ENCODE data around the gene DEAF1. TPM values are rescaled to one million over a fixed set of nuclear protein-coding genes. Genes with fewer than 3 reads are reported as not detected.

The DEAF1 gene
- total and polyA plus RNA-seq, 2 donors (not counting 1 experiment from before 2014, with no cell fraction given) = 9.7 to 38.3 TPM

DNA sequence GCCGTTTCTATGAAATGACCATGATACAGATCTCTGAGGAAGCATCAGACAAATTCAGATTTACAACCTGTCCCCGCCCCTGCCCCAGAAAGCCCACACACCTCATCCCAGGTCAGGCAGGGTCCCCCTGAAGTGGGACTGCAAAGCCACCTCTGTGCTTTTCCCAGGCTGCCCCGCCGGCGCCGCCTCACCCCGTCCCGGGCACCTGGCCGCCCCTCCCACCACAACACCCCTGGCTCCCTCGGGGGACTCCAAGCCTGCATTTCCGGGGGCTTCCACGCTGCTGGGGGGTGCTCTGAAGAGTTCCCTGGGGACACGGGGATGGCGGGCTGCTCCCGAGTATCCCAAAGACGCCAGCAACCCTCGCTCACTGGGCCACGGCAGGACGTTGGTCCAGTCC is 34.7 kb downstream of the DEAF1 start:
- no peak overlapping the region for H3K9ac ChIP-seq (ENCODE audit: insufficient read depth, low read length)
- peaks cover 6% of the 10 kb centered on the region for H3K36me3 ChIP-seq (ENCODE audit: control insufficient read depth, insufficient read depth, low read length)
- peaks cover 3% of the 10 kb centered on the region for H3K79me2 ChIP-seq (ENCODE audit: control insufficient read depth, insufficient read depth, low read length)
- H3K4me2 ChIP-seq (ENCODE audit: extremely low read depth, insufficient read depth, low read length) = no peak overlapping the region
- H4K20me1 ChIP-seq (ENCODE audit: control insufficient read depth, extremely low read depth, insufficient read depth, low read length) = no peaks in the 10 kb centered on the region
- DNase-seq (ENCODE audit: low read depth in 2 of 2) = no peak
- H2AFZ ChIP-seq (ENCODE audit: low read length) = no peak overlapping the region
- TF ChIP-seq, protein P1, sequence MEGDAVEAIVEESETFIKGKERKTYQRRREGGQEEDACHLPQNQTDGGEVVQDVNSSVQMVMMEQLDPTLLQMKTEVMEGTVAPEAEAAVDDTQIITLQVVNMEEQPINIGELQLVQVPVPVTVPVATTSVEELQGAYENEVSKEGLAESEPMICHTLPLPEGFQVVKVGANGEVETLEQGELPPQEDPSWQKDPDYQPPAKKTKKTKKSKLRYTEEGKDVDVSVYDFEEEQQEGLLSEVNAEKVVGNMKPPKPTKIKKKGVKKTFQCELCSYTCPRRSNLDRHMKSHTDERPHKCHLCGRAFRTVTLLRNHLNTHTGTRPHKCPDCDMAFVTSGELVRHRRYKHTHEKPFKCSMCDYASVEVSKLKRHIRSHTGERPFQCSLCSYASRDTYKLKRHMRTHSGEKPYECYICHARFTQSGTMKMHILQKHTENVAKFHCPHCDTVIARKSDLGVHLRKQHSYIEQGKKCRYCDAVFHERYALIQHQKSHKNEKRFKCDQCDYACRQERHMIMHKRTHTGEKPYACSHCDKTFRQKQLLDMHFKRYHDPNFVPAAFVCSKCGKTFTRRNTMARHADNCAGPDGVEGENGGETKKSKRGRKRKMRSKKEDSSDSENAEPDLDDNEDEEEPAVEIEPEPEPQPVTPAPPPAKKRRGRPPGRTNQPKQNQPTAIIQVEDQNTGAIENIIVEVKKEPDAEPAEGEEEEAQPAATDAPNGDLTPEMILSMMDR (conservative IDR thresholded peaks at IDR 0.05 in 1 of 2, IDR thresholded peaks at IDR 0.05 in 1 of 2; ENCODE audit: low read depth in 1 of 2, low read length in 2 of 2) = no peak
- TF ChIP-seq EZH2 (IDR thresholded peaks at IDR 0.05; ENCODE audit: low read length, missing control alignments) = no peak
- H3K4me1 ChIP-seq (ENCODE audit: control insufficient read depth, extremely low read depth, insufficient read depth, low read length) = no peaks in the 10 kb centered on the region
- no peaks in the 10 kb centered on the region for H3K9me3 ChIP-seq (ENCODE audit: control insufficient read depth, insufficient read depth, low read depth, low read length)
- no peak overlapping the region for H3K4me3 ChIP-seq (replicated peaks in 1 of 4; ENCODE audit: control extremely low read depth in 1 of 4, insufficient read depth in 1 of 4, low read depth in 3 of 4, low read length in 4 of 4)
- no peak overlapping the region for H3K27ac ChIP-seq (ENCODE audit: insufficient read depth, low read length)
- no peaks in the 10 kb centered on the region for H3K27me3 ChIP-seq (ENCODE audit: control insufficient read depth, insufficient read depth, low read length)

DNA sequence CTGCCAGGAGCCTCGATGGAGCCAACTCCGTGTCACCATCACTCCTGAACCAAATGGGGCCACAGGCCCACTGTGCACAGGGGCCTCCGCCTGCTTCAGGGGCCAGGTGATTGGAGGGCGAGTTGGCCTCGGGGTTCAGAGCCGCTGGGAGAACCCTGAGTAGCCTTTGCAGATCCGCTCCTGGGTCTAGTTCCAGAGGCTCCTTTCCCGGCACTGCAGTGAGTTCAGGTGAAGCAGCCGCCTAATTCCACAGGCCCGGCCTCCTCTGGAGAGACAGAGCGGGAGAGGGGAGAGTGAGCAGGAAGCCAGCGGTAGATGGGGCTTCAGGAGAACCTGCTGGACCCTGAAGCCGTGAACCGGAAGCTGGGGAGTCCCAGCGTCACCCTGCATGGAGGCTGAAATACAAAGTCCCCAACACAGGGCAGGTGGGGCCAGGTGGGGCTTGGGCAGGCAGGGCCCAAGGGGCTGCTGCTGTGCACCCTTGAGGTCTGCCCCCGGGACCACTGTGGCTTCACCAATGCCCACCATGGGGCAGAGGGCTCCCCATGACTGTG is 35.4 kb downstream of the DEAF1 start:
- Histone ChIP-seq H3K27ac (ENCODE audit: insufficient read depth, low read length) (no peak overlapping the region), H3K4me1 (ENCODE audit: control insufficient read depth, extremely low read depth, insufficient read depth, low read length) (no peaks in the 10 kb centered on the region), H3K9me3 (ENCODE audit: control insufficient read depth, insufficient read depth, low read depth, low read length) (no peaks in the 10 kb centered on the region), H3K4me2 (ENCODE audit: extremely low read depth, insufficient read depth, low read length) (no peak overlapping the region), H3K9ac (ENCODE audit: insufficient read depth, low read length) (no peak overlapping the region), H3K4me3 (replicated peaks in 1 of 4; ENCODE audit: control extremely low read depth in 1 of 4, insufficient read depth in 1 of 4, low read depth in 3 of 4, low read length in 4 of 4) (no peak overlapping the region), H4K20me1 (ENCODE audit: control insufficient read depth, extremely low read depth, insufficient read depth, low read length) (no peaks in the 10 kb centered on the region), H3K27me3 (ENCODE audit: control insufficient read depth, insufficient read depth, low read length) (no peaks in the 10 kb centered on the region), H3K79me2 (ENCODE audit: control insufficient read depth, insufficient read depth, low read length) (peaks cover 3% of the 10 kb centered on the region), H2AFZ (ENCODE audit: low read length) (no peak overlapping the region), H3K36me3 (ENCODE audit: control insufficient read depth, insufficient read depth, low read length) (peaks cover 6% of the 10 kb centered on the region)
- TF ChIP-seq, protein P1 (conservative IDR thresholded peaks at IDR 0.05 in 1 of 2, IDR thresholded peaks at IDR 0.05 in 1 of 2; ENCODE audit: low read depth in 1 of 2, low read length in 2 of 2) = no peak
- no peak for TF ChIP-seq EZH2 (IDR thresholded peaks at IDR 0.05; ENCODE audit: low read length, missing control alignments)
- no peak for DNase-seq (ENCODE audit: low read depth in 2 of 2)

DNA sequence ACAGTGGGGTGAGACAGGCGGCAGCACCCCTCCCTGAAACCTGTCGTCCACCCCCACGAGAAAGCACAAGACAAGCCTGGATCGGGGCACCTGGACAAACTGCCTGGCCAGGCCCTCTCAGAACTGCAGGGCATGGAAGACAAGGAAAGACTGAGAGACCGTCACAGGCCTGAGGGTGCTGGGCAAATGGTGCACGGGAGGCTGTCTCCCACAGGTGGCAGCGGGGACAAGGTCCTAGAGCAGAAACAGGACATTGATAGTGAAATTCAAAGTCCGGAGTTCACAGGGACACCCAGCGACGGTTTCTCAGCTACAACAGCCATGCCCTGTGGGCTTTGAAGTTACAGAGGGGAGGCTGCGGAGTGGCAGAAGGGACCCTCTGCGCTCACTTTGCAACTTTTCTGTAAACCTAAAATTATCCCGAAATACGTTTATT is 37.3 kb downstream of the DEAF1 start:
- Histone ChIP-seq H3K36me3 (ENCODE audit: control insufficient read depth, insufficient read depth, low read length) (peaks cover 6% of the 10 kb centered on the region), H3K4me2 (ENCODE audit: extremely low read depth, insufficient read depth, low read length) (no peak overlapping the region), H2AFZ (ENCODE audit: low read length) (no peak overlapping the region), H4K20me1 (ENCODE audit: control insufficient read depth, extremely low read depth, insufficient read depth, low read length) (no peaks in the 10 kb centered on the region), H3K4me1 (ENCODE audit: control insufficient read depth, extremely low read depth, insufficient read depth, low read length) (no peaks in the 10 kb centered on the region), H3K27me3 (ENCODE audit: control insufficient read depth, insufficient read depth, low read length) (no peaks in the 10 kb centered on the region), H3K9me3 (ENCODE audit: control insufficient read depth, insufficient read depth, low read depth, low read length) (no peaks in the 10 kb centered on the region), H3K4me3 (replicated peaks in 1 of 4; ENCODE audit: control extremely low read depth in 1 of 4, insufficient read depth in 1 of 4, low read depth in 3 of 4, low read length in 4 of 4) (no peak overlapping the region), H3K79me2 (ENCODE audit: control insufficient read depth, insufficient read depth, low read length) (peaks cover 3% of the 10 kb centered on the region), H3K27ac (ENCODE audit: insufficient read depth, low read length) (no peak overlapping the region), H3K9ac (ENCODE audit: insufficient read depth, low read length) (no peak overlapping the region)
- no peak for DNase-seq (ENCODE audit: low read depth in 2 of 2)
- TF ChIP-seq EZH2 (IDR thresholded peaks at IDR 0.05; ENCODE audit: low read length, missing control alignments) = no peak
- TF ChIP-seq, protein P1 (conservative IDR thresholded peaks at IDR 0.05 in 1 of 2, IDR thresholded peaks at IDR 0.05 in 1 of 2; ENCODE audit: low read depth in 1 of 2, low read length in 2 of 2) = no peak

Data from fibroblast of lung (primary cell).